GM18858 (cell line): ENCODE results near the gene C1GALT1.
A peak's percentile ranks its signal among the peaks of the same experiment; 100 is the strongest.
"Not testable (repeated sequence)": the region's sequence is repeated elsewhere in the genome, so short reads cannot be mapped to it uniquely, and the experiment has no call there.

Source experiments
- ATAC-seq: cut with Tn5 transposase; IDR thresholded peaks from one replicate; pipeline ENCODE4 v1.9.1; 2021; ENCODE audit not compliant: unreplicated experiment

Gene C1GALT1

GRCh38 chr7:7199592-7199991 is 17.2 kb downstream of the C1GALT1 start:
- ATAC-seq: not testable (repeated sequence)

- ATAC-seq: not testable (repeated sequence)
Observed at GRCh38 chr7:7200255-7200654, 17.9 kb downstream of the C1GALT1 start.

- peak; percentile 82 for ATAC-seq
Observed at GRCh38 chr7:7201578-7202374, 19.4 kb downstream of the C1GALT1 start.

- ATAC-seq: no peak
Observed at GRCh38 chr7:7202375-7202720, 20.0 kb downstream of the C1GALT1 start.

DNA sequence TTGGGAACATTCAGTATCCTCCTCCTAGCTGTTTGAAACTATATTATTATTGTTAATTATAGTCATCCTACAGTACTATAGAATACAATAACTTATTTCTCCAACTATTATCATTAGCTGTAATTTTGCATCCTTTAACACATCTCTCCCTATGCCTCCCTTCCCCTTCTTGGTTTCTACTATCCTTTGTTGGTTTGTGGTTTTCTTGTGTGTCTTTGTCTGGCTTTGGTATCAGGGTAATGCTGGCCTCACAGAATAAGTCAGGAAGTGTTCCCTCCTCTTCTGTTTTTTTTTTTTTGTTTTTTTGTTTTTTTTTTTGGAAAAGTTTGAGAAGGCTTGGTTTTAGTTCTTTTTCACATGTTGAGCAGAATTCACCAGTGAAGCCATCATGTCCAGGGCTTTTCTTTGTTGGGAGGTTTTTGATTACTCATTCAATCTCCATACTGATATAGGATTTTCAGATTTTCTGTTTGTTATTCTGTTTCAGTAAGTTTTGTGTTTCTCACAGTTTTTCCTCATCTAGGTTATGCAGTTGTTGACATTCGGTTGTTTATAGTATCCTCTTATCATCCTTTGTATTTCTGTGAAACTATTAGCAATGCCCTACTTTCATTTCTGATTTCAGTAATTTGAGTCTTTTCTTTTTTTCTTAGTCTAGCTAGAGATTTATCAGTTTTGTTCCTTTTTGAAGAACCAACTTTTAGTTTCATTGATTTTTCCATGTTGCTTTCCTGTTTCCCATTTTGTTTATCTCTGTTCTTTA is 21.6 kb downstream of the C1GALT1 start:
- no peak for ATAC-seq

- ATAC-seq: no peak
Observed at GRCh38 chr7:7207876-7208275, 25.5 kb downstream of the C1GALT1 start.

GRCh38 chr7:7208520-7208919 is 26.2 kb downstream of the C1GALT1 start:
- no peak for ATAC-seq

- no peak for ATAC-seq
Observed at GRCh38 chr7:7209412-7210050, 27.2 kb downstream of the C1GALT1 start.

DNA sequence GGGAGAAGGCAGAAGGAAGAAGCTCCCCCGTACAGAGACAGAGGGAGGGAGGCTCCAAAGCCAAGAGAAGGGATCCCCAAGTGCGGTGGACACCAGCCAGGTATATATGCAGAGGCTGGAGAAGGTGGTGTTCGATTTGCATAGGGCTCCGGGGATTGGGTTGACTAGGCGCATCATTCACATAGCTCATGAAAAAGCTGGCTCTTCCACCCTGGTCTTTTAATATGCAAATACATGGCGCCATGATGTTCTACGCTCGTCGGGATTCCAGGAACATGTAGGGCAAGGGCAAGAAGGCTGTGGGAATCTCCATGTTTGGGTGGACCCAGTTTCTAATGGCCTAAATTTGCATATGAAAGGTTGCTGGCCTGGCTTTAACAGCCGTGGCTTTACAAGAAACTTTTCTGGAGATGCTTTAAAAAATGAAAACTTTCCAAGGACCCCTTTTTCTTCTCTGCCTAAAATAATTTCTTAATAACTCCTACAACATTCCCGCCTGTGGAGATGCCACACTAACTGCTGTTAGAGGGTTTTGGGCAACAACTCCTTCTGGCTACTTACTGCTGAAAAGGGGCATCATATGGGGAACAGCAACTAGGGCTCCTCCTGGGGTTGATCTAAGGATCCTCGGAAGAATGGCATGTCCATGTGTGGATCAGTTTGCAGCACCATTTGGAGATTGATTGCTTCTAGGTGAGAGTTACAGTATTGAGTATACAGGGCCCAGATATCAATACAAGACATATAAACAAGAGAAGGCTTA is 28.3 kb downstream of the C1GALT1 start:
- ATAC-seq: no peak

GRCh38 chr7:7212612-7213011 is 30.3 kb downstream of the C1GALT1 start:
- ATAC-seq: no peak

GRCh38 chr7:7214398-7215347 is 32.3 kb downstream of the C1GALT1 start:
- ATAC-seq: no peak

- no peak for ATAC-seq
Observed at GRCh38 chr7:7216279-7216678, 33.9 kb downstream of the C1GALT1 start.

GRCh38 chr7:7219216-7219615 is 36.9 kb downstream of the C1GALT1 start:
- no peak for ATAC-seq

DNA sequence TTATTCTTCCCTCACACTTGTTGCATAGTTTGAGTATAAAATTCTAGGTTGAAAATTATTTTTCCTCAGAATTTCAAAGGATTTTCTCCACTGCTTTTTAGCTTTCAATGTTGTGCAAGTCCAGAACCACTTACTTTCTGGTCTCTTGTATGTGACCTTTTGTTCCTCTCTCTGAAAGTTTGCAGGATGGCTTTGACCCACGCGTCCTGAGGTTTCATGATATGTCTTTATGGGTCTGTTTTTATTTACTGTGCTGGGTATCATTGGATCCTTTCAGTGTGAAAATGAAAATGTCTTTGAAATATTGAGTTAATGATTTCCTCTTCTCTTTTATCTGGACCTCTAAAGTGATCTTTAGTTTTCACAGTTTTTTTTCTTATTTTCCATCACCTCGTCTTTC is 38.5 kb downstream of the C1GALT1 start:
- ATAC-seq: no peak

- ATAC-seq: no peak
Observed at GRCh38 chr7:7221599-7222038, 39.3 kb downstream of the C1GALT1 start.

GRCh38 chr7:7223250-7223649 is 40.9 kb downstream of the C1GALT1 start:
- ATAC-seq: no peak

DNA sequence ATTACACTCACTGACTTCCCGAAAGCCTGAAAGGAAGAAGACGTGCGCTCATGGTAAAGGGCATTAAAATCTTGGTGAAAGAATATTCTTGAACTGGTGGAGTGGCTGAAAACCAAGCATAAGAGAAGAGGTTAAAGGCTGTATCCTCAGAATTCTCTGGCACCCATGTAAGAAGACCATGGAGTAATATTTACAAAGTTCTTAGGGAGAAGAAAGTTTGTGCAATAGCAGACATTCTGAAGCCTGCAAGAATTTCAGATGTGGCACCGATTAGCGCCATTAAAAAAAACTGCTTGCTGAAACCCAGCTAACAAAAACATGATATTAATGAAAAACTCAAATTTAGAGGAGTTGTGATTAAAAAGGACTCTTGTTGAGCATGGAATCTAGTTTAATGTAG is 44.1 kb downstream of the C1GALT1 start:
- ATAC-seq: no peak

- ATAC-seq: no peak
Observed at GRCh38 chr7:7228472-7228871, 46.1 kb downstream of the C1GALT1 start.

DNA sequence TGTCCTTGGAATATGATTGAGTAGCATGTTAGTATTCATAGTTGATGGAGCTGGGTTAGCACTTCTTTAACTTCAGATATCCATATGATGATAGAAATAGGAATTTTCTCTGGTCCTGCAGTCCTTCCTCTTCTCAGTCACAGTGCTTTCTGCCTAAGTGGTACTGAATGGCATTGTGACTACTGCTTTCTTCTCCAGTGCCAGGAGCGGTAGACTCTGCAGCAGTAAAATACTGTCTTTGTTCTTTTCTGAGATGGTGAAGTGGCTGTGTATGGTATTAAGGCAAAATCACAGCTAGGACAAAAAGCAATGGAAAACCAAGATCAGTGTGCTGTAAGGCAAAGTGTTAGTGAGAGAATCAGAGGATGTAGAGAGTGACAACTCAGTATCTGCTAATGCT is 46.6 kb downstream of the C1GALT1 start:
- ATAC-seq: no peak

GRCh38 chr7:7231000-7231399 is 48.7 kb downstream of the C1GALT1 start:
- ATAC-seq: no peak
